PC-9 (cell line): ENCODE results near the gene MTHFSD.

Experiments
- EZH2 ChIP-seq: fragments of 200-600 bp; sonication (generic); IDR thresholded peaks from 2 replicates; pipeline ENCODE4 v1.8.0; 2017; ENCODE audit warnings: antibody characterized with exemption, low read depth
- TF ChIP-seq, protein P1 (sequence below): fragments of 200-600 bp; sonication (generic); conservative IDR thresholded peaks from 2 replicates; pipeline ENCODE4 v1.6.1; 2017; ENCODE audit warnings: mixed run types, antibody characterized with exemption, mild to moderate bottlenecking, moderate library complexity

DNA sequence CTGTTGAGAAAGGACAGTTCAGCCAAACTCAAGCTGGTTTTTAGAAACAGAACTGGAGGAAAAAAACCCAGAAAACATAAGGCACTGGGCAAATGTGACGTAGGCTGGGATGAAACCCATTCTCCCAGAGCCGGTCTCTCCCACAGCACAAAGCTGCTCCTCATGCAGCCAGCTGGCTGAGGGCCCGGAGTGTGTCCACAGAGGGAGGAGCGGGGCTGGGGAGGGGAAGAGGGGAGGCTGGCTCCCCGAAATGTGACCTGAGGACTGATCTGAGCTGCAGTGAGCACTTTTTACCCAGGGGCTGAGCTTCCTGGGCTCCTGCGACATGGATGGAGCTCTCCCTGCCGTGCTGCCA lies 23.9 kb downstream of the MTHFSD start:
- TF ChIP-seq, protein P1, sequence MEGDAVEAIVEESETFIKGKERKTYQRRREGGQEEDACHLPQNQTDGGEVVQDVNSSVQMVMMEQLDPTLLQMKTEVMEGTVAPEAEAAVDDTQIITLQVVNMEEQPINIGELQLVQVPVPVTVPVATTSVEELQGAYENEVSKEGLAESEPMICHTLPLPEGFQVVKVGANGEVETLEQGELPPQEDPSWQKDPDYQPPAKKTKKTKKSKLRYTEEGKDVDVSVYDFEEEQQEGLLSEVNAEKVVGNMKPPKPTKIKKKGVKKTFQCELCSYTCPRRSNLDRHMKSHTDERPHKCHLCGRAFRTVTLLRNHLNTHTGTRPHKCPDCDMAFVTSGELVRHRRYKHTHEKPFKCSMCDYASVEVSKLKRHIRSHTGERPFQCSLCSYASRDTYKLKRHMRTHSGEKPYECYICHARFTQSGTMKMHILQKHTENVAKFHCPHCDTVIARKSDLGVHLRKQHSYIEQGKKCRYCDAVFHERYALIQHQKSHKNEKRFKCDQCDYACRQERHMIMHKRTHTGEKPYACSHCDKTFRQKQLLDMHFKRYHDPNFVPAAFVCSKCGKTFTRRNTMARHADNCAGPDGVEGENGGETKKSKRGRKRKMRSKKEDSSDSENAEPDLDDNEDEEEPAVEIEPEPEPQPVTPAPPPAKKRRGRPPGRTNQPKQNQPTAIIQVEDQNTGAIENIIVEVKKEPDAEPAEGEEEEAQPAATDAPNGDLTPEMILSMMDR: no peak
- TF ChIP-seq EZH2: no peak
